SK-N-SH treated with all-trans-retinoic acid at 6 μM for 48 hours (cell line): ENCODE data around the gene CBX5.

ENCODE experiments used
- POU6F1 ChIP-seq: fragments of 250-450 bp; sonication (Bioruptor Pico); IDR thresholded peaks from 2 replicates; pipeline ENCODE4 v1.8.0; 2021; ENCODE audit warnings: low read depth, mild to moderate bottlenecking, moderate library complexity, borderline replicate concordance
- TF ChIP-seq, protein P1 (sequence below): fragments of 250-450 bp; sonication (Bioruptor Pico); IDR thresholded peaks from 2 replicates; pipeline ENCODE4 v1.5.1; 2020; ENCODE audit warnings: low read depth, mild to moderate bottlenecking, moderate library complexity
- TF ChIP-seq, protein P2 (sequence below): fragments of 250-450 bp; sonication (Bioruptor Pico); IDR thresholded peaks from 2 replicates; pipeline ENCODE4 v1.8.0; 2020; ENCODE audit warnings: mild to moderate bottlenecking, moderate library complexity, borderline replicate concordance

GRCh38 chr12:54253240-54253639 is 26.7 kb downstream of the CBX5 start:
- TF ChIP-seq POU6F1 (CRISPR knock-in tag), result no peak
- TF ChIP-seq, protein P1, sequence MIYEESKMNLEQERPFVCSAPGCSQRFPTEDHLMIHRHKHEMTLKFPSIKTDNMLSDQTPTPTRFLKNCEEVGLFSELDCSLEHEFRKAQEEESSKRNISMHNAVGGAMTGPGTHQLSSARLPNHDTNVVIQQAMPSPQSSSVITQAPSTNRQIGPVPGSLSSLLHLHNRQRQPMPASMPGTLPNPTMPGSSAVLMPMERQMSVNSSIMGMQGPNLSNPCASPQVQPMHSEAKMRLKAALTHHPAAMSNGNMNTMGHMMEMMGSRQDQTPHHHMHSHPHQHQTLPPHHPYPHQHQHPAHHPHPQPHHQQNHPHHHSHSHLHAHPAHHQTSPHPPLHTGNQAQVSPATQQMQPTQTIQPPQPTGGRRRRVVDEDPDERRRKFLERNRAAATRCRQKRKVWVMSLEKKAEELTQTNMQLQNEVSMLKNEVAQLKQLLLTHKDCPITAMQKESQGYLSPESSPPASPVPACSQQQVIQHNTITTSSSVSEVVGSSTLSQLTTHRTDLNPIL (CRISPR knock-in tag), result no peak
- TF ChIP-seq, protein P2, sequence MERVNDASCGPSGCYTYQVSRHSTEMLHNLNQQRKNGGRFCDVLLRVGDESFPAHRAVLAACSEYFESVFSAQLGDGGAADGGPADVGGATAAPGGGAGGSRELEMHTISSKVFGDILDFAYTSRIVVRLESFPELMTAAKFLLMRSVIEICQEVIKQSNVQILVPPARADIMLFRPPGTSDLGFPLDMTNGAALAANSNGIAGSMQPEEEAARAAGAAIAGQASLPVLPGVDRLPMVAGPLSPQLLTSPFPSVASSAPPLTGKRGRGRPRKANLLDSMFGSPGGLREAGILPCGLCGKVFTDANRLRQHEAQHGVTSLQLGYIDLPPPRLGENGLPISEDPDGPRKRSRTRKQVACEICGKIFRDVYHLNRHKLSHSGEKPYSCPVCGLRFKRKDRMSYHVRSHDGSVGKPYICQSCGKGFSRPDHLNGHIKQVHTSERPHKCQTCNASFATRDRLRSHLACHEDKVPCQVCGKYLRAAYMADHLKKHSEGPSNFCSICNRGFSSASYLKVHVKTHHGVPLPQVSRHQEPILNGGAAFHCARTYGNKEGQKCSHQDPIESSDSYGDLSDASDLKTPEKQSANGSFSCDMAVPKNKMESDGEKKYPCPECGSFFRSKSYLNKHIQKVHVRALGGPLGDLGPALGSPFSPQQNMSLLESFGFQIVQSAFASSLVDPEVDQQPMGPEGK (CRISPR knock-in tag), result no peak
